DND-41 (cell line): ENCODE results near the gene FAM118B.

Experiments
- ATAC-seq: fragments of 200-7000 bp; cut with Tn5 transposase; 3 replicates; pipeline ENCODE4 v1.9.1; 2021; ENCODE audit warnings: low read depth; ENCODE audit not compliant: insufficient read depth
- DNase-seq: peaks from one replicate; pipeline ENCODE4 v3.0.0-alpha.2; 2020
- H2AFZ ChIP-seq: 2 replicates; pipeline ENCODE4 v1.6.0; 2012; ENCODE audit warnings: low read depth, low read length
- H3K27ac ChIP-seq: 2 replicates; pipeline ENCODE4 v1.5.1; 2012; ENCODE audit warnings: low read length, inconsistent platforms
- H3K27me3 ChIP-seq: fragments of 200-600 bp; sonication (generic); 2 replicates; pipeline ENCODE4 v1.6.0; 2012; ENCODE audit warnings: low read length, mild to moderate bottlenecking, inconsistent platforms; ENCODE audit not compliant: insufficient read depth, poor library complexity
- H3K36me3 ChIP-seq: 2 replicates; pipeline ENCODE4 v1.5.1; 2012; ENCODE audit warnings: low read length, inconsistent platforms; ENCODE audit not compliant: insufficient read depth
- H3K4me1 ChIP-seq: 2 replicates; pipeline ENCODE4 v1.5.1; 2012; ENCODE audit warnings: mild to moderate bottlenecking, low read length; ENCODE audit not compliant: insufficient read depth
- H3K4me2 ChIP-seq: 2 replicates; pipeline ENCODE4 v1.6.0; 2012; ENCODE audit warnings: mild to moderate bottlenecking, moderate library complexity, low read length, inconsistent platforms; ENCODE audit not compliant: insufficient read depth
- H3K4me3 ChIP-seq, 2 experiments: fragments of 200-600 bp in 1 of 2; shearing (Covaris generic) in 1 of 2; 2 replicates each; pipeline ENCODE4 v1.5.1; 2012 to 2016; ENCODE audit warnings: inconsistent platforms in 2 of 2, low read length in 2 of 2, mild to moderate bottlenecking in 2 of 2, low read depth in 1 of 2, moderate library complexity in 1 of 2
- H3K79me2 ChIP-seq: 2 replicates; pipeline ENCODE4 v1.6.0; 2012; ENCODE audit warnings: low read length, inconsistent platforms; ENCODE audit not compliant: insufficient read depth
- H3K9ac ChIP-seq: 2 replicates; pipeline ENCODE4 v1.6.0; 2012; ENCODE audit warnings: low read depth, mild to moderate bottlenecking, inconsistent platforms, low read length, moderate library complexity
- H3K9me3 ChIP-seq: 2 replicates; pipeline ENCODE4 v1.5.1; 2012; ENCODE audit warnings: low read length, moderate library complexity, mild to moderate bottlenecking, inconsistent platforms; ENCODE audit not compliant: insufficient read depth, severe bottlenecking
- H4K20me1 ChIP-seq: 2 replicates; pipeline ENCODE4 v1.6.0; 2012; ENCODE audit warnings: low read length; ENCODE audit not compliant: insufficient read depth
- EZH2 ChIP-seq: IDR thresholded peaks from 3 replicates; pipeline ENCODE4 v1.6.1; 2012; ENCODE audit warnings: borderline replicate concordance, low read depth, mild to moderate bottlenecking, moderate library complexity, low read length, inconsistent platforms; ENCODE audit not compliant: severe bottlenecking
- TF ChIP-seq, protein P1 (sequence below): IDR thresholded peaks from 2 replicates; pipeline ENCODE4 v1.5.1; 2012; ENCODE audit warnings: borderline replicate concordance, low read length, moderate library complexity, mild to moderate bottlenecking; ENCODE audit not compliant: poor library complexity, severe bottlenecking; ENCODE audit errors: extremely low read depth

Gene FAM118B

DNA sequence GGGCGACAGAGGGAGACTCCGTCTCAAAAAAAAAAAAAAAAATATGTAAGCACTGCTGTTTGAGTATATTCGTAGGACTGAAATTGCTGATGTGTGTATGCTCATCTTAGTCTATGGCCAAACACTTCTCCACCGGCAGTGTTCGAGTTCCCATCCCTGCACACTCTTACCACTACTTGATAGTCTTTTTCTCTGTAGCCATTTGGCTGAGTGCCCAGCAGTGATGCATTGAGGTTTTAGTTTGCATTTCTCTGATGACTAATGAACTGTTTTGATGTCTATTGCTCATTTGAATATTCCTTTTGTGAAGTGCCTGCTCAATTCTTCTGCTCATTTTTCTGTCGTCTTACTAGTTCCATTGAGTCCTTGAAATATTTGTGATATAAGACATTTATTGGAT, 73.2 kb downstream of the FAM118B start:
- Histone ChIP-seq H3K79me2 (peaks cover 2% of the 10 kb centered on the region; the same call in 1 of the 2 replicates), H3K27ac (no peak overlapping the region), H4K20me1 (no peaks in the 10 kb centered on the region), H2AFZ (no peak overlapping the region), H3K4me3 (no peak overlapping the region), H3K36me3 (no peaks in the 10 kb centered on the region), H3K27me3 (peaks cover 5% of the 10 kb centered on the region), H3K9me3 (no peaks in the 10 kb centered on the region), H3K9ac (no peak overlapping the region), H3K4me1 (peaks cover 25% of the 10 kb centered on the region), H3K4me2 (no peak overlapping the region)
- DNase-seq (peak; percentile 60), ATAC-seq (peak; percentile 10; the same call in 1 of the 3 replicates)
- TF ChIP-seq, protein P1, sequence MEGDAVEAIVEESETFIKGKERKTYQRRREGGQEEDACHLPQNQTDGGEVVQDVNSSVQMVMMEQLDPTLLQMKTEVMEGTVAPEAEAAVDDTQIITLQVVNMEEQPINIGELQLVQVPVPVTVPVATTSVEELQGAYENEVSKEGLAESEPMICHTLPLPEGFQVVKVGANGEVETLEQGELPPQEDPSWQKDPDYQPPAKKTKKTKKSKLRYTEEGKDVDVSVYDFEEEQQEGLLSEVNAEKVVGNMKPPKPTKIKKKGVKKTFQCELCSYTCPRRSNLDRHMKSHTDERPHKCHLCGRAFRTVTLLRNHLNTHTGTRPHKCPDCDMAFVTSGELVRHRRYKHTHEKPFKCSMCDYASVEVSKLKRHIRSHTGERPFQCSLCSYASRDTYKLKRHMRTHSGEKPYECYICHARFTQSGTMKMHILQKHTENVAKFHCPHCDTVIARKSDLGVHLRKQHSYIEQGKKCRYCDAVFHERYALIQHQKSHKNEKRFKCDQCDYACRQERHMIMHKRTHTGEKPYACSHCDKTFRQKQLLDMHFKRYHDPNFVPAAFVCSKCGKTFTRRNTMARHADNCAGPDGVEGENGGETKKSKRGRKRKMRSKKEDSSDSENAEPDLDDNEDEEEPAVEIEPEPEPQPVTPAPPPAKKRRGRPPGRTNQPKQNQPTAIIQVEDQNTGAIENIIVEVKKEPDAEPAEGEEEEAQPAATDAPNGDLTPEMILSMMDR = no peak
- no peak for TF ChIP-seq EZH2

DNA sequence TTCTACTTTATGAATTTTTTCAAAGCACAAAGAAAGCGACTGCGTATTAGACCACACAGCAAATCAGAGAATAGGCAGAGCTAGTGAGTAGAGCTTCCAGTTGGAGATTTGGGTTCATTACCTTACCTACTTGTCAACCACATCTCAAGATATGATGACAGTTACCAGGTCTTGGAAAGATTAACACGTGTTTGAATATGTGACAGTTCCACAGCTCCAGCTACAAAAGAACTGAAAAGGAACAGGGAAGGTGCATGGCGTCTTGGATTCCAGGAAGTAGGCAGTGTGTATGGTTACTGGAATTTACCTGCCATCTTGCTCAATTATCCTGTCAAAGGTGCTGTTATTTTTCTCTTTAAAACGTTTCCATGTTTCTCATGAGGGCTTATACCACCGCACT, 76.7 kb downstream of the FAM118B start:
- Histone ChIP-seq H2AFZ (no peak overlapping the region), H3K4me2 (no peak overlapping the region), H3K79me2 (peaks cover 2% of the 10 kb centered on the region; the same call in 1 of the 2 replicates), H4K20me1 (peaks cover 3% of the 10 kb centered on the region), H3K4me1 (peaks cover 14% of the 10 kb centered on the region), H3K27ac (no peak overlapping the region), H3K27me3 (peaks cover 1% of the 10 kb centered on the region), H3K9me3 (no peaks in the 10 kb centered on the region), H3K4me3 (no peak overlapping the region), H3K9ac (no peak overlapping the region), H3K36me3 (peaks cover 24% of the 10 kb centered on the region)
- ATAC-seq (no peak), DNase-seq (no peak)
- TF ChIP-seq, protein P1 = no peak
- TF ChIP-seq EZH2 = no peak

DNA sequence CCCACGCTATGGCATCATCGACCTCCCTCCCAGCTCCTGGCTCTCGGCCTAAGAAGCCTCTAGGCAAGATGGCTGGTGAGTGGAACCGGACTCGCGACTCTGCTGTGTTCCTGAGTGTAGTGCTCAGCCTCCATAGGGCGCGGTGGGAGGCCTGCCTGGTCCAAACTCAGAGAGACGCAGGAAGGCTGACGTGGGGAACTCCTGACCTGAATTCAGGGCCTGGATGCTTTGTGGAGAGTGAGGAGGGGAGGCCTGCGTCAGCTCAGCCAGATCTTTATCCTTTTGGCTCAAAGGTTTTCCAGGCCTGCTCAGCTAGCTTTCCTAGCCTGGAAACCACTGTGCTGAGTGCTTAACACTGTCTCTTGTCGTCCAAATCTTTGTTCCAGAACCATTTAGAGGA, 79.3 kb downstream of the FAM118B start:
- no peak for TF ChIP-seq EZH2
- TF ChIP-seq, protein P1 = no peak
- H3K4me2 ChIP-seq = no peak overlapping the region
- no peaks in the 10 kb centered on the region for H3K9me3 ChIP-seq
- ATAC-seq (no peak), DNase-seq (no peak)
- H3K4me1 ChIP-seq = no peaks in the 10 kb centered on the region
- H3K36me3 ChIP-seq = peaks cover 37% of the 10 kb centered on the region
- H4K20me1 ChIP-seq = peaks cover 8% of the 10 kb centered on the region
- H3K27ac ChIP-seq = no peak overlapping the region
- no peak overlapping the region for H3K4me3 ChIP-seq
- no peaks in the 10 kb centered on the region; the same call in 1 of the 2 replicates for H3K79me2 ChIP-seq
- no peak overlapping the region for H2AFZ ChIP-seq
- H3K9ac ChIP-seq = no peak overlapping the region
- no peaks in the 10 kb centered on the region for H3K27me3 ChIP-seq

DNA sequence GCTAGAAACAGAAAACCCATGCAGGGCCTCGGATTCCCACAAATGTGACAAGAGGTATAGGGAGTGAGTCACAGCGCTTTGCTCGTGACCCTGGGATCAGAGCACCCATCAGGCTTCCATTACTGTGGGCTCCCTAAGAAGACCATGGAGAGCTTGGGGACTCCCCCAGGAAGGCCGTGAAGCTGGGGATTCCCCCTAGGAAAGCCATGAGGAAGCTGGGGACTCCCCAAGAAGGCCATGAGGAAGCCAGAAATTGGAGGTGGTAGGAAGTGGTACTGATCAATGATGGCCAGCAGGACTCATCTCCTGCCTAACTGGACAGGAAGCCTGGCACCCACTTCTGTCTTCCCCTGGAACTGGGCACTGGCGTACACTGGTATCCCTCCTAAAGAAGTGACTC, 82.1 kb downstream of the FAM118B start:
- H2AFZ ChIP-seq = no peak overlapping the region
- no peaks in the 10 kb centered on the region for H3K27me3 ChIP-seq
- no peak overlapping the region for H3K27ac ChIP-seq
- ATAC-seq (no peak), DNase-seq (no peak)
- peaks cover 12% of the 10 kb centered on the region for H3K79me2 ChIP-seq
- H3K4me1 ChIP-seq = no peaks in the 10 kb centered on the region
- H3K36me3 ChIP-seq = peaks cover 37% of the 10 kb centered on the region
- H3K9me3 ChIP-seq = no peaks in the 10 kb centered on the region
- H4K20me1 ChIP-seq = peaks cover 8% of the 10 kb centered on the region
- H3K9ac ChIP-seq = no peak overlapping the region
- H3K4me3 ChIP-seq = no peak overlapping the region
- H3K4me2 ChIP-seq = no peak overlapping the region
- no peak for TF ChIP-seq EZH2
- TF ChIP-seq, protein P1 = no peak
